ENCODE measurements around the gene C1R. TPM values are rescaled to one million over a fixed set of nuclear protein-coding genes. Genes with fewer than 3 reads are reported as not detected.

Gene C1R
- total and polyA plus RNA-seq, 10 donors, result 91.8 to 421 (median 282) TPM

DNA sequence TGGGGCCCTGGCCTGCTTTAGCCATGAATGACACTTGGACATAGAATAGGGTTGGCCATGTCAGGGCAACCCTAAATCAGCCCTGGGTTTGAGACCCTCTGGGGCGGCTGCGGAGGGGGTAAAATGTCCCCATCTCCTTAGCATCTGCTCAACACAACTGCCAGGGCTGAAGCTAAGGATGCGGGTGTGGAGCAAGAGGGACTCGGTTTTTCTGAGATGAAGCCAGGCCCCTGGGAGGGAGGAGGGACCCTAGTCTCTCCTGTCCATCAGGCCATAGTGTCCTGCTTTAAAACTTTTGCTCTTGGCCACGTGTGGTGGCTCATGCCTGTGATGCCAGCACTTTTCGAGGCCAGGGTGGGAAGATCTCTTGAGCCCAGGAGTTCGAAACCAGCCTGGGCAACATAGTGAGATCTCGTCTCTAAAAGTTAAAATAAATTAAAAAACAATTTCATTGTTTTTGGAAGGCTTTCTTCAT is 778 bp upstream of the C1R start:
- H3K27me3 ChIP-seq (replicated peaks in 1 of 7), result no peaks in the 10 kb centered on the region
- peak overlapping the region; percentile 13 to 82 (median 76) for H3K27ac ChIP-seq
- H3K4me3 ChIP-seq, result peak overlapping the region in 1 of 8 donors; percentile 71
- TF ChIP-seq POLR2AphosphoS5 (IDR thresholded peaks at IDR 0.05) (peak in 1 of 3 donors; percentile 31), POLR2A (IDR thresholded peaks at IDR 0.05) (no peak)
- TF ChIP-seq, protein P1, sequence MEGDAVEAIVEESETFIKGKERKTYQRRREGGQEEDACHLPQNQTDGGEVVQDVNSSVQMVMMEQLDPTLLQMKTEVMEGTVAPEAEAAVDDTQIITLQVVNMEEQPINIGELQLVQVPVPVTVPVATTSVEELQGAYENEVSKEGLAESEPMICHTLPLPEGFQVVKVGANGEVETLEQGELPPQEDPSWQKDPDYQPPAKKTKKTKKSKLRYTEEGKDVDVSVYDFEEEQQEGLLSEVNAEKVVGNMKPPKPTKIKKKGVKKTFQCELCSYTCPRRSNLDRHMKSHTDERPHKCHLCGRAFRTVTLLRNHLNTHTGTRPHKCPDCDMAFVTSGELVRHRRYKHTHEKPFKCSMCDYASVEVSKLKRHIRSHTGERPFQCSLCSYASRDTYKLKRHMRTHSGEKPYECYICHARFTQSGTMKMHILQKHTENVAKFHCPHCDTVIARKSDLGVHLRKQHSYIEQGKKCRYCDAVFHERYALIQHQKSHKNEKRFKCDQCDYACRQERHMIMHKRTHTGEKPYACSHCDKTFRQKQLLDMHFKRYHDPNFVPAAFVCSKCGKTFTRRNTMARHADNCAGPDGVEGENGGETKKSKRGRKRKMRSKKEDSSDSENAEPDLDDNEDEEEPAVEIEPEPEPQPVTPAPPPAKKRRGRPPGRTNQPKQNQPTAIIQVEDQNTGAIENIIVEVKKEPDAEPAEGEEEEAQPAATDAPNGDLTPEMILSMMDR (IDR thresholded peaks at IDR 0.05 in 8 of 11, conservative IDR thresholded peaks at IDR 0.05 in 3 of 11), result no peak
- peaks cover 0 to 58% (median 25%) of the 10 kb centered on the region in 6 donors for H3K4me1 ChIP-seq
- 78 to 86% (median 80%) methylated on average over 8 of the region's 8 CpGs for WGBS, 5 donors
- H3K36me3 ChIP-seq, result peaks cover 0 to 41% (median 4%) of the 10 kb centered on the region in 6 donors
- DNase-seq, result no peak
- intact Hi-C loops (cut with DNase I; ENCODE audit: low total_unique reads), result loop anchor here (10.0 kb wide), 1 partner anchor 78 kb away; the partner anchor contains the start of gene LPCAT3
- no peaks in the 10 kb centered on the region for H3K9me3 ChIP-seq

DNA sequence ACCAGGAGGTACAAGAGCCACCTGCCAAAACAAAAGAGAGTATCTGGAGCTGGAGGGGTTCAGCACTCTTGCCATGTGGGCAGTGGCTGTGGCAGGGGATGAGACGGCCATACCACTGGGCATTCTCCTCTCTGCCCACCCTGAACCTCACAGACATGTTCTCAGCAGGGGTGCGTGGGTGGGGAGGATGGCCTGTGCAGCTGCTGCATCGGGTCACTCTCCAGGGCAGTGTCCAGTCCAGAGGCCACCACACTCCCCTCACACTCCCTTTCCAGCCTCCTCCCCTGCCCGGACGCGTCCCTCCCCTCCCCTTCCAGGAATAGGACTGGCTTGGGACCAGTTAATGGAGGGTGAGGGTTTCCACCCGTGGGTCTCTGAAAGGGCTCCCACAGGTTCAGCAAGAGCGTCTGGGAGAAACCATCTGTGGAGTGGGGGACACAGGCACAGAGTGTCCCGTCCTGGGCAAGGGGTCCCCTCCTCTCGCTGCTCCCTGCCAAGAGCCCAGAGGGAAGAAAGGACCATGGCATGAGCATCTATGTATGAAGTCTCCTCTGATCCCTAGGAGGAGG is 501 bp downstream of the C1R start:
- intact Hi-C loops (cut with DNase I; ENCODE audit: low total_unique reads), result loop anchor here (10.0 kb wide), 1 partner anchor 77 kb away; the partner anchor contains the start of gene LPCAT3
- H3K4me1 ChIP-seq, result peaks cover 0 to 58% (median 25%) of the 10 kb centered on the region in 6 donors
- 44 to 63% (median 50%) methylated on average over 10 of the region's 10 CpGs for WGBS, 5 donors
- H3K9me3 ChIP-seq, result no peaks in the 10 kb centered on the region
- TF ChIP-seq POLR2A (IDR thresholded peaks at IDR 0.05) (no peak), POLR2AphosphoS5 (IDR thresholded peaks at IDR 0.05) (peak; percentile 50 to 82 (median 71))
- TF ChIP-seq, protein P1 (IDR thresholded peaks at IDR 0.05 in 8 of 11, conservative IDR thresholded peaks at IDR 0.05 in 3 of 11), result no peak
- peak overlapping the region; percentile 36 to 71 (median 49) for H3K4me3 ChIP-seq
- H3K27me3 ChIP-seq (replicated peaks in 1 of 7), result no peaks in the 10 kb centered on the region
- peak overlapping the region; percentile 27 to 82 (median 76) for H3K27ac ChIP-seq
- H3K36me3 ChIP-seq, result peaks cover 0 to 41% (median 4%) of the 10 kb centered on the region in 6 donors
- DNase-seq, result no peak

- TF ChIP-seq POLR2A (IDR thresholded peaks at IDR 0.05) (no peak), POLR2AphosphoS5 (IDR thresholded peaks at IDR 0.05) (no peak)
- TF ChIP-seq, protein P1 (IDR thresholded peaks at IDR 0.05 in 8 of 11, conservative IDR thresholded peaks at IDR 0.05 in 3 of 11), result no peak
- Histone ChIP-seq H3K36me3 (peaks cover 0 to 41% (median 5%) of the 10 kb centered on the region in 6 donors), H3K4me3 (peak overlapping the region; percentile 18 to 71 (median 49)), H3K9me3 (no peaks in the 10 kb centered on the region), H3K27me3 (replicated peaks in 1 of 7) (no peaks in the 10 kb centered on the region), H3K4me1 (peaks cover 0 to 56% (median 25%) of the 10 kb centered on the region in 6 donors), H3K27ac (peak overlapping the region; percentile 1 to 82 (median 68))
- intact Hi-C loops (cut with DNase I; ENCODE audit: low total_unique reads), result loop anchor here (10.0 kb wide), 1 partner anchor 76 kb away; the partner anchor contains the start of gene LPCAT3
- DNase-seq, result no peak
- WGBS, 5 donors, result 66 to 84% (median 79%) methylated on average over 5 to 7 of the region's 7 CpGs
Observed at GRCh38 chr12:7091171-7091570, 1.1 kb downstream of the C1R start.
